ENCODE results near the gene CSNK1G3.
A peak's percentile ranks its signal among the peaks of the same experiment; 100 is the strongest.

Gene CSNK1G3

GRCh38 chr5:123549256-123549904, 37.4 kb downstream of the CSNK1G3 start:
- no peak overlapping the region for H3K4me3 ChIP-seq (ENCODE audit: low read length)
- DNase-seq (ENCODE audit: low read depth, low spot score): peak; percentile 7

- no peak for DNase-seq (ENCODE audit: low read depth, low spot score)
- no peak overlapping the region for H3K4me3 ChIP-seq (ENCODE audit: low read length)
Observed at GRCh38 chr5:123554601-123555000, 42.6 kb downstream of the CSNK1G3 start.

GRCh38 chr5:123557907-123558306, 45.9 kb downstream of the CSNK1G3 start:
- DNase-seq (ENCODE audit: low read depth, low spot score): no peak
- H3K4me3 ChIP-seq (ENCODE audit: low read length): no peak overlapping the region

- no peak for DNase-seq (ENCODE audit: low read depth, low spot score)
Observed at GRCh38 chr5:123558762-123559433, 46.9 kb downstream of the CSNK1G3 start.

GRCh38 chr5:123559434-123559775, 47.4 kb downstream of the CSNK1G3 start:
- no peak for DNase-seq (ENCODE audit: low read depth, low spot score)
- H3K4me3 ChIP-seq (ENCODE audit: low read length): no peak overlapping the region

More at GRCh38 chr5:123558762-123559433, 46.9 kb downstream of the CSNK1G3 start:
- no peak overlapping the region for H3K4me3 ChIP-seq (ENCODE audit: low read length)

GRCh38 chr5:123561230-123561629, 49.3 kb downstream of the CSNK1G3 start:
- no peak for DNase-seq (ENCODE audit: low read depth, low spot score)
- H3K4me3 ChIP-seq (ENCODE audit: low read length): no peak overlapping the region

- no peak overlapping the region for H3K4me3 ChIP-seq (ENCODE audit: low read length)
- DNase-seq (ENCODE audit: low read depth, low spot score): peak; percentile 7
Observed at GRCh38 chr5:123571927-123572326, 60.0 kb downstream of the CSNK1G3 start.

GRCh38 chr5:123578390-123578789, 66.4 kb downstream of the CSNK1G3 start:
- no peak overlapping the region for H3K4me3 ChIP-seq (ENCODE audit: low read length)
- DNase-seq (ENCODE audit: low read depth, low spot score): no peak

GRCh38 chr5:123579410-123579809, 67.4 kb downstream of the CSNK1G3 start:
- DNase-seq (ENCODE audit: low read depth, low spot score): no peak
- no peak overlapping the region for H3K4me3 ChIP-seq (ENCODE audit: low read length)

- no peak for DNase-seq (ENCODE audit: low read depth, low spot score)
- no peak overlapping the region for H3K4me3 ChIP-seq (ENCODE audit: low read length)
Observed at GRCh38 chr5:123582550-123583285, 70.7 kb downstream of the CSNK1G3 start.

- no peak overlapping the region for H3K4me3 ChIP-seq (ENCODE audit: low read length)
- no peak for DNase-seq (ENCODE audit: low read depth, low spot score)
Observed at GRCh38 chr5:123585871-123586270, 73.9 kb downstream of the CSNK1G3 start.

GRCh38 chr5:123594434-123594833, 82.5 kb downstream of the CSNK1G3 start:
- DNase-seq (ENCODE audit: low read depth, low spot score): no peak
- H3K4me3 ChIP-seq (ENCODE audit: low read length): no peak overlapping the region

GRCh38 chr5:123597018-123597417, 85.0 kb downstream of the CSNK1G3 start:
- no peak for DNase-seq (ENCODE audit: low read depth, low spot score)

GRCh38 chr5:123598028-123598689, 86.2 kb downstream of the CSNK1G3 start:
- H3K4me3 ChIP-seq (ENCODE audit: low read length): no peak overlapping the region
- no peak for DNase-seq (ENCODE audit: low read depth, low spot score)

More at GRCh38 chr5:123597018-123597417, 85.0 kb downstream of the CSNK1G3 start:
- no peak overlapping the region for H3K4me3 ChIP-seq (ENCODE audit: low read length)

- no peak overlapping the region for H3K4me3 ChIP-seq (ENCODE audit: low read length)
- no peak for DNase-seq (ENCODE audit: low read depth, low spot score)
Observed at GRCh38 chr5:123599171-123599570, 87.2 kb downstream of the CSNK1G3 start.

GRCh38 chr5:123601610-123602009, 89.6 kb downstream of the CSNK1G3 start:
- H3K4me3 ChIP-seq (ENCODE audit: low read length): no peak overlapping the region
- DNase-seq (ENCODE audit: low read depth, low spot score): no peak

GRCh38 chr5:123605822-123606221, 93.8 kb downstream of the CSNK1G3 start:
- DNase-seq (ENCODE audit: low read depth, low spot score): no peak
- no peak overlapping the region for H3K4me3 ChIP-seq (ENCODE audit: low read length)

- no peak for DNase-seq (ENCODE audit: low read depth, low spot score)
Observed at GRCh38 chr5:123610209-123610608, 98.2 kb downstream of the CSNK1G3 start.

GRCh38 chr5:123610665-123611405, 98.9 kb downstream of the CSNK1G3 start:
- DNase-seq (ENCODE audit: low read depth, low spot score): peak; percentile 46
- H3K4me3 ChIP-seq (ENCODE audit: low read length): no peak overlapping the region

More at GRCh38 chr5:123610209-123610608, 98.2 kb downstream of the CSNK1G3 start:
- no peak overlapping the region for H3K4me3 ChIP-seq (ENCODE audit: low read length)

Measured in Jurkat, Clone E6-1 (cell line).